Measurements from ENCODE around the gene SUDS3. TPM values are rescaled to one million over a fixed set of nuclear protein-coding genes. Genes with fewer than 3 reads are reported as not detected.

Gene SUDS3
- total RNA-seq, result 31.4 and 34.2 TPM in 2 replicates
- 17.8 and 20.3 TPM in 2 replicates for polyA plus RNA-seq
- 10.7 and 12.9 TPM in 2 replicates for polyA plus RNA-seq (2012)
- 10.6 and 14.5 TPM in 2 replicates for polyA minus RNA-seq (ENCODE audit: low replicate concordance)

- peak; percentile 54 to 81 for DNase-seq (ENCODE audit: low read depth in 2 of 2)
- Histone ChIP-seq H3K4me3 (replicated peaks in 1 of 4; ENCODE audit: control extremely low read depth in 1 of 4, insufficient read depth in 1 of 4, low read depth in 3 of 4, low read length in 4 of 4) (peak within 1 kb of the TSS; percentile 52 to 95 (median 79)), H3K79me2 (ENCODE audit: control insufficient read depth, insufficient read depth, low read length) (peaks cover 48% of the 10 kb centered on the region), H3K4me1 (ENCODE audit: control insufficient read depth, extremely low read depth, insufficient read depth, low read length) (peaks cover 4% of the 10 kb centered on the region), H3K27me3 (ENCODE audit: control insufficient read depth, insufficient read depth, low read length) (no peaks in the 10 kb centered on the region), H3K27ac (ENCODE audit: insufficient read depth, low read length) (peak within 1 kb of the TSS; percentile 98), H3K4me2 (ENCODE audit: extremely low read depth, insufficient read depth, low read length) (peak within 1 kb of the TSS; percentile 94), H3K9me3 (ENCODE audit: control insufficient read depth, insufficient read depth, low read depth, low read length) (no peaks in the 10 kb centered on the region), H3K9ac (ENCODE audit: insufficient read depth, low read length) (peak within 1 kb of the TSS; percentile 98), H3K36me3 (ENCODE audit: control insufficient read depth, insufficient read depth, low read length) (peaks cover 3% of the 10 kb centered on the region), H4K20me1 (ENCODE audit: control insufficient read depth, extremely low read depth, insufficient read depth, low read length) (no peaks in the 10 kb centered on the region), H2AFZ (ENCODE audit: low read length) (peak within 1 kb of the TSS; percentile 93)
- TF ChIP-seq CTCF (conservative IDR thresholded peaks at IDR 0.05 in 1 of 2, IDR thresholded peaks at IDR 0.05 in 1 of 2; ENCODE audit: low read depth in 1 of 2, low read length in 2 of 2) (peak; percentile 96 to 97), EZH2 (IDR thresholded peaks at IDR 0.05; ENCODE audit: low read length, missing control alignments) (no peak)
Measured at GRCh38 chr12:118376089-118377020, at the start of gene SUDS3. SUDS3 (plus strand) TSS chr12:118376555; CDS start chr12:118376692, 137 bp downstream.

- Histone ChIP-seq H3K79me2 (ENCODE audit: control insufficient read depth, insufficient read depth, low read length) (peaks cover 23% of the 10 kb centered on the region), H3K27me3 (ENCODE audit: control insufficient read depth, insufficient read depth, low read length) (no peaks in the 10 kb centered on the region), H3K4me3 (replicated peaks in 1 of 4; ENCODE audit: control extremely low read depth in 1 of 4, insufficient read depth in 1 of 4, low read depth in 3 of 4, low read length in 4 of 4) (no peak overlapping the region), H3K9ac (ENCODE audit: insufficient read depth, low read length) (no peak overlapping the region), H4K20me1 (ENCODE audit: control insufficient read depth, extremely low read depth, insufficient read depth, low read length) (no peaks in the 10 kb centered on the region), H3K9me3 (ENCODE audit: control insufficient read depth, insufficient read depth, low read depth, low read length) (no peaks in the 10 kb centered on the region), H2AFZ (ENCODE audit: low read length) (no peak overlapping the region), H3K36me3 (ENCODE audit: control insufficient read depth, insufficient read depth, low read length) (no peaks in the 10 kb centered on the region), H3K4me1 (ENCODE audit: control insufficient read depth, extremely low read depth, insufficient read depth, low read length) (peaks cover 21% of the 10 kb centered on the region), H3K27ac (ENCODE audit: insufficient read depth, low read length) (no peak overlapping the region), H3K4me2 (ENCODE audit: extremely low read depth, insufficient read depth, low read length) (no peak overlapping the region)
- DNase-seq (ENCODE audit: low read depth in 2 of 2), result peak in 1 of 2 donors; percentile 41
- no peak for TF ChIP-seq CTCF (conservative IDR thresholded peaks at IDR 0.05 in 1 of 2, IDR thresholded peaks at IDR 0.05 in 1 of 2; ENCODE audit: low read depth in 1 of 2, low read length in 2 of 2)
- no peak for TF ChIP-seq EZH2 (IDR thresholded peaks at IDR 0.05; ENCODE audit: low read length, missing control alignments)
Measured at GRCh38 chr12:118326991-118327390, 49.4 kb upstream of the SUDS3 start.

- H3K79me2 ChIP-seq (ENCODE audit: control insufficient read depth, insufficient read depth, low read length), result peaks cover 23% of the 10 kb centered on the region
- no peaks in the 10 kb centered on the region for H3K9me3 ChIP-seq (ENCODE audit: control insufficient read depth, insufficient read depth, low read depth, low read length)
- no peak overlapping the region for H3K4me3 ChIP-seq (replicated peaks in 1 of 4; ENCODE audit: control extremely low read depth in 1 of 4, insufficient read depth in 1 of 4, low read depth in 3 of 4, low read length in 4 of 4)
- no peak overlapping the region for H3K4me2 ChIP-seq (ENCODE audit: extremely low read depth, insufficient read depth, low read length)
- no peaks in the 10 kb centered on the region for H3K27me3 ChIP-seq (ENCODE audit: control insufficient read depth, insufficient read depth, low read length)
- TF ChIP-seq CTCF (conservative IDR thresholded peaks at IDR 0.05 in 1 of 2, IDR thresholded peaks at IDR 0.05 in 1 of 2; ENCODE audit: low read depth in 1 of 2, low read length in 2 of 2) (no peak), EZH2 (IDR thresholded peaks at IDR 0.05; ENCODE audit: low read length, missing control alignments) (no peak)
- H3K27ac ChIP-seq (ENCODE audit: insufficient read depth, low read length), result no peak overlapping the region
- no peak overlapping the region for H2AFZ ChIP-seq (ENCODE audit: low read length)
- H3K9ac ChIP-seq (ENCODE audit: insufficient read depth, low read length), result no peak overlapping the region
- H3K36me3 ChIP-seq (ENCODE audit: control insufficient read depth, insufficient read depth, low read length), result no peaks in the 10 kb centered on the region
- DNase-seq (ENCODE audit: low read depth in 2 of 2), result peak in 1 of 2 donors; percentile 52
- no peaks in the 10 kb centered on the region for H4K20me1 ChIP-seq (ENCODE audit: control insufficient read depth, extremely low read depth, insufficient read depth, low read length)
- peaks cover 21% of the 10 kb centered on the region for H3K4me1 ChIP-seq (ENCODE audit: control insufficient read depth, extremely low read depth, insufficient read depth, low read length)
Measured at GRCh38 chr12:118327391-118327790, 49.0 kb upstream of the SUDS3 start.

Measured in fibroblast of lung (primary cell).